Measurements from ENCODE around the gene AGTR1.
"Not testable (repeated sequence)": the region's sequence is repeated elsewhere in the genome, so short reads cannot be mapped to it uniquely, and the experiment has no call there.

The AGTR1 gene

DNA sequence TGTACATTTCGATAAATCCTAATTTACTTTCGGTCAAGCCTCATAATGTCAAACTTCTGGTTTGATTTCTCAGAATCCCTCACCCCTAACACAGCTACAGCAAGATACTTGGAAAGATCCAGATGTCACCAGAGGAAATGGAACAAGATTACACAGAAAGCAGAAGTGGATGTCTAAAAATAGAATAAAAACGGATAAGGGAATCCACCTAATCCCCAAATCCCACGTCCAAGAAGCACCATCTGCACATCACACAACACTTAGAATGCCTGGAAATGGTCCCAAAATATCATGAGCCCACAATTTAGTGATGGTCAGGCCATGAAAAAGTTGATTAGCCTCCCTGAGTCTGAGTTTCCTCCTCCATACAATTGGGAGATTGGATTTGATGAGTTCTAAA, 61.7 kb downstream of the AGTR1 start:
- DNase-seq = no peak

DNA sequence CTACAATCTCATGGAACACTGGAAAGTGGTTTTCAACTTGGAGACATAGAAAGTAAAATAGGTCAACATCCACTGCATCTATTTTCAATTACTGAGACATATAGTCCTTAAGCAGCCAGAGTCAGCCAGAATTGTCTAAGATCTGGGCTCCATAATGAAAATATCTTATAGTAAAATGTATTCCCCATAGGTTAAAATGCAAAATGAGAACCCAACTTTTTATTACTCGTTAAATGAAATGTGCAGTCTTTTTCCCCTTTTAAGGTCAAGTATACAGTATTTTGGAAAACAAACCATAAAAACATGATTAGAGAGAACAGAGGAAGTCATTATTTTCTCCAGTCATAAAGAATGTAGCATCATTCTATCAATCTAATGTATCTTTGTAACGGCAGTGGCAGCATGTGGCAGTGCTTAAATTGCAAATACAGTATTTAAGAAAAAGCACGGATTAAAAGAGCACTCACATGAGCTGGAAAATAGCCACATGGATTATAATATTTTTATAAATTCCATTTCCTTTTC, 65.5 kb downstream of the AGTR1 start:
- DNase-seq = no peak

- DNase-seq = no peak
Observed at GRCh38 chr3:148763986-148764935, 66.6 kb downstream of the AGTR1 start.

DNA sequence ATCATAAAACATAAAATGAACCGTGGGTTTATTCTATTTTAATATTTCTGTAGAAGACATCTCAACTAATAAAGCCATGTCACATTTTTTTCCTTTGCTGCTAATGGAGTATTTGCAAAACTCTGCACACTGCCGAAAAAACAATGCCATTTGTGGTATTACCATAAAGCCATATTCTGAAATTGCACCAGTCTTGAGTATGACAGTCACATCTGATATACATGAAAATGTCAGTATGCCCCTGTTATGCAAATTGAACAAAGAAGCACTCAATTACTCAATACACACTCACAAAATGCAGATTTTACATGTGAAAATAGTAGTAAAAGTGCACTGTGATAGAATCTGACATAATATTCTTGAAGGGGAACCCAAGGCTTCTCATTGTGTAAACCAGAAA, 74.7 kb downstream of the AGTR1 start:
- no peak for DNase-seq

DNA sequence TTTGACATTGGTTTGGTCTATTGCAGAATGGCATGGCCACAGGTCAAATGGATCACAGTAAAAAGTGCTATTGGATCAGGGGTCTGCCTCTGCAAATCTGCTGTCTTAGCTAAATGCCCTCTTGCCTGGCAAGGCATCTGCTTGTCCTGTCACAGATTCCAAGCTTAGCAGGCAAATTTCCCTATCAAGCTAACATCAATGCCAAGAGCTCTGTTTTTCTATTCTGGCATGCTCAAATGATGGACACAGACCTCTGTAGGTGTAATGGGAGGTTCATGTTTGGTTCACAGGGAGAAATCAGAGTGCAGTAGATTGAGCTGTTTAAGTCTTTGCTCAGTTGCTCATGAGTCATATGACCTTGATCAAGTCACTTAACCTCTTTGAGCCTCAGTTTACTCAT, 75.1 kb downstream of the AGTR1 start:
- no peak for DNase-seq

GRCh38 chr3:148773805-148774204, 76.1 kb downstream of the AGTR1 start:
- DNase-seq = no peak

DNA sequence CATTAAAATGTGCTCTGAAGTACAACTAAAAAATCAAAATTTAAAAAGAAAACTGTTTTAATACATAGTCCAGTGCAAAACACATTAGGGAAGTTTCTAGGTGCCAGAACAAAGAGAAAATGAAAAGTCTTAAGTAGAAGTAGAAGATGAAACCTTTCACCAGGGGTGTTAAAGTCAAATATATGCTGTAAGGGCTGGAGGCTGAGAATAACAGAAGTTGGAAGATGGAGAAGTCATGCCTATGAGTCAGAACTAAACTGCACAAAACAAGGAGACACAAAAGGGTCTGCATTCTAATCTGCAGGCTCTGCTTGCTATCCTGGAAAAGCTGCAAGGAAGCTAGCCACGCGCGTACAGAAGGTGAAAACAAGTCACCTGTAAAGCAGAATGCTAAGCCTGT, 81.2 kb downstream of the AGTR1 start:
- no peak for DNase-seq

- not testable (repeated sequence) for DNase-seq
Observed at GRCh38 chr3:148785026-148785425, 87.3 kb downstream of the AGTR1 start.

- not testable (repeated sequence) for DNase-seq
Observed at GRCh38 chr3:148786159-148786558, 88.5 kb downstream of the AGTR1 start.

DNA sequence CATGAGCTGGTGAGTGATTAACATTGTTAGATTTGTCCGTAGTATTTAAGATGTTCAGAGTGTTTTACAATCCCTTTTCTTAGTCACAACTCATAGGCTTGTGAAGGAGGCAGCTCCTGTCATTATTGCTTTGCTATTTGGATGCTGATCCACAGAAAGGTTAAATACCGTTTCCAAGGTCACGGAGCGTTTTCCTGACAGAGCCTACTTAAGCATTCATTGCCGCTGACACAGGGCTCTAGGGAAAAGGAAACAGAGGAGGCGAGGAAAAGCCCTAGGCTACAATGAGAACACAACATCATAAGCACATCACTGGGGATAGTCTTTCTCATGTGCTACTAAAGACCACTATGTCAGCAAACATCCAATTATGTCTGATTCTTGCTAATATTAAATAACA, 91.4 kb downstream of the AGTR1 start:
- DNase-seq = no peak

DNA sequence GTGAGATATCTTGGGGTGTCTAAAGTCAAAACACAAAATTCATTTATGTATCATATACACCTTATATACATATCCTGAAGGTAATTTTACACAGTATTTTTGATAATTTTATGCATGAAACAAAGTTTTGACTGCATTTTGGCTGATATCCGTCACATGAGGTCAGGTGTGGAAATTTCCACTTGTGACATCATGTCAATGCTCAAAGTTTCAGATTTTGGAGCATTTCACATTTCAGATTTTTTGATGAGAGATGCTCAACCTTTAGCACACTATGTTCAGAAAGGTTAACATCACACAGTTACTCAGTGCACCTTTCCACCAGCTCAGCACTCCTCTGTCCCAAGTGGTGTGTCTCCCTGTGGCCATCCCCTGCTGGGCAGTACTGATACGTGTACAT, 92.2 kb downstream of the AGTR1 start:
- DNase-seq = no peak

DNA sequence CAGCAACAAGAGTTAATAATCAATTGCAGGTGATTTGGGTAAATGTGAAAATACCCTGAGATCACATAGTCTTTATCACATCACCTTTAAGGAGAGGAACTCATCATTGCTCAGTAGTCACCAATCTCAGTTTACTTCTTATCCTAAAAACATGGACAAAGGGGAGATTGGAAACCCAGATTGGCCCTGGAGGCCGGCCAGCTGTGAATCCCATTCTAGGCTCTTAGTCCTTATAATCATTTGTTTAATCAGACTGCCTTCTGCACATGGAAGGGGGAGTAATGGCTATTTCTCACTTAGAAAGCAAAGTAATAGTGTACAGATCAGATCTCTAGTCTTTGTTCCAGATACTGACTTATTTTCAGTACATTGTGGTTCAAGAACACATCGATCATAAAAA, 92.7 kb downstream of the AGTR1 start:
- no peak for DNase-seq

DNA sequence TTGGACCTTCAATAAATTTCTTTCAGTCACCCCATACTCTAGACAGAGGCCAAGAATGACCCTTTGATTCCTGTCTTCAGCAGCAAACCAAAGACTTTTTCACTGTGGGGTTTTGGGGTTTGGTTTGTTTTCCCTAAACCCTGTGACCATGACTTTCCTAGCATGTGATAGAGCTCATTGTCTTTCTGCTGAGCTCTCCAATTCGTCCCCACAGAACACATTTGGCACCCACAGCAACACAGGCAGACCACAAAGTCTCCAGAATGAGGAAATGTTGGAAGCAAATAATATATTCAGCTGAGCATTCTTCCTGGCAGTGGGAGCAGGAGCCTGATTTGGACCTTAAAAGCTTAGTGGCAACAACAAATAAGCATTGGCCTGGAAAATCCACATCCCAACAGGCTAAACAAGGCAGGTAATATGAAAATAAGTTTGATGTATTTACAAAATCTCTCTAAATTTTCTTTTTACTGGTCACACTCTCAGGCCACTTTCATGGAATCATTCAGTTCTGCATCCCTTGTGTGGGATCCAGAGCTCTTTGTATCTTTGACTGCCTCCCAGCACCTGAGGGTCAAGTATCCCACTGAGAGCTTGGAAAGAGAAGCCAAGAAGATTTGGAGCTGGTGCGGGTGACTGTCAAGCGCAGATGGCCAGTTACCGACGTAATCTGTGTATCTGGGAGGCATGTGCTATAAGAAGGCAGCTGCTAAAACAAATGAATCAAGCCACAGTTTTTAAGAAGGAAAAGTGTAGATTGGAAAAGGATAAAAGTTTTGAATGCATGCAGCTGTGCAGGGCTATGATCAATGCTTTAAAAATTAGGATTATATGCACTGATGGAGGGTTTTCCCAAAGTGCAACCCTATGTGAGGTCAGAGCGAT, 93.4 kb downstream of the AGTR1 start:
- no peak for DNase-seq

- DNase-seq = no peak
Observed at GRCh38 chr3:148791920-148792319, 94.2 kb downstream of the AGTR1 start.

- no peak for DNase-seq
Observed at GRCh38 chr3:148792516-148792915, 94.8 kb downstream of the AGTR1 start.

Measured in NCI-H1694 treated with DMSO at 0.1 percent for 48 hours (cell line).